B cell (primary cell): ENCODE data around the gene MEF2C. TPM values are rescaled to one million over a fixed set of nuclear protein-coding genes. Genes with fewer than 3 reads are reported as not detected.

Source experiments
- ATAC-seq: fragments of 200-7000 bp; cut with Tn5 transposase; one replicate; pipeline ENCODE4 v1.10.0; 2021; ENCODE audit warnings: low read depth, mild to moderate bottlenecking, moderate number of reproducible peaks, moderate library complexity
- CTCF ChIA-PET: fragments of 350-600 bp; sonication (Branson Sonifier 250); formaldehyde crosslinking; loops from one replicate; lab custom pipeline; 2021; ENCODE audit warnings: antibody characterized with exemption, inconsistent platforms; lab: Charles Lee
- POLR2A ChIA-PET: fragments of 350-600 bp; sonication (Branson Sonifier 250); formaldehyde crosslinking; loops from one replicate; lab custom pipeline; 2021; ENCODE audit warnings: antibody characterized with exemption; lab: Charles Lee
- DNase-seq: peaks from one replicate; pipeline ENCODE4 v3.0.0; 2013
- H2AFZ ChIP-seq: 2 replicates; pipeline ENCODE4 v1.6.1; 2012; ENCODE audit warnings: mild to moderate bottlenecking, low read depth, low read length; ENCODE audit not compliant: insufficient read depth, poor library complexity, severe bottlenecking
- H3K27ac ChIP-seq, 2 donors: 1 replicate in 1 of 2; 2 replicates in 1 of 2; pipeline ENCODE4 v1.5.1; 2012 to 2013; ENCODE audit warnings: low read length in 2 of 2, mild to moderate bottlenecking in 2 of 2, moderate library complexity in 1 of 2
- H3K27me3 ChIP-seq, 4 experiments: fragments of 200-600 bp in 1 of 4; sonication (generic) in 1 of 4; replicated peaks in 1 of 4; 1 replicate in 2 of 4; 2 replicates in 2 of 4; pipeline versions ENCODE4 v1.6.1 to v1.7.0; 2013 to 2016; ENCODE audit warnings: low read length in 3 of 4, mild to moderate bottlenecking in 2 of 4, mixed read lengths in 1 of 4, moderate library complexity in 1 of 4; ENCODE audit not compliant: insufficient read depth in 4 of 4, control insufficient read depth in 3 of 4; ENCODE audit errors: control extremely low read depth in 1 of 4
- H3K36me3 ChIP-seq, 2 experiments: replicated peaks in 1 of 2; 1 replicate in 1 of 2; 2 replicates in 1 of 2; pipeline versions ENCODE4 v1.6.1 to v1.7.1; 2013; ENCODE audit warnings: low read length in 1 of 2; ENCODE audit not compliant: insufficient read depth in 2 of 2, control insufficient read depth in 1 of 2; ENCODE audit errors: control extremely low read depth in 1 of 2, extremely low read depth in 1 of 2
- H3K4me1 ChIP-seq, 2 donors: fragments of 200-600 bp in 1 of 2; sonication (generic) in 1 of 2; 1 replicate in 1 of 2; 2 replicates in 1 of 2; pipeline versions ENCODE4 v1.5.1 to v1.6.1; 2013 to 2017; ENCODE audit warnings: low read length in 2 of 2; ENCODE audit not compliant: control insufficient read depth in 2 of 2, insufficient read depth in 2 of 2
- H3K4me2 ChIP-seq: replicated peaks from 2 replicates; pipeline ENCODE3; 2012; ENCODE audit warnings: mild to moderate bottlenecking, low read depth, low read length; ENCODE audit not compliant: poor library complexity, severe bottlenecking
- H3K4me3 ChIP-seq, 5 experiments: fragments of 200-600 bp in 1 of 5; sonication (generic) in 1 of 5; 1 replicate in 3 of 5; 2 replicates in 2 of 5; pipeline versions ENCODE4 v1.5.1 to v1.7.0; 2011 to 2016; ENCODE audit warnings: low read length in 4 of 5, mild to moderate bottlenecking in 4 of 5, low read depth in 2 of 5, control low read depth in 1 of 5, moderate library complexity in 1 of 5; ENCODE audit not compliant: insufficient read depth in 1 of 5; ENCODE audit errors: control extremely low read depth in 1 of 5, extremely low read depth in 1 of 5
- H3K79me2 ChIP-seq: fragments of 200-600 bp; sonication (generic); one replicate; pipeline ENCODE4 v1.6.0; 2016; ENCODE audit warnings: low read length; ENCODE audit not compliant: control insufficient read depth, insufficient read depth
- H3K9ac ChIP-seq: fragments of 200-600 bp; sonication (generic); 2 replicates; pipeline ENCODE4 v1.6.1; 2017; ENCODE audit warnings: mild to moderate bottlenecking, low read length, moderate library complexity
- H3K9me3 ChIP-seq, 3 donors: one replicate each; pipeline versions ENCODE4 v1.6.1 to v1.7.1; 2013; ENCODE audit warnings: low read length in 2 of 3; ENCODE audit not compliant: control insufficient read depth in 2 of 3, insufficient read depth in 1 of 3; ENCODE audit errors: control extremely low read depth in 1 of 3
- H4K20me1 ChIP-seq: 2 replicates; pipeline ENCODE4 v1.6.0; 2012; ENCODE audit warnings: mild to moderate bottlenecking, low read length; ENCODE audit not compliant: insufficient read depth, control insufficient read depth, poor library complexity, severe bottlenecking
- H3K27ac Mint-ChIP-seq: one replicate; pipeline ENCODE4 v1.8.0; 2021; ENCODE audit warnings: mixed read lengths
- H3K27me3 Mint-ChIP-seq: one replicate; pipeline ENCODE4 v1.8.0; 2021; ENCODE audit warnings: mixed read lengths
- H3K4me1 Mint-ChIP-seq: one replicate; pipeline ENCODE4 v1.8.0; 2021; ENCODE audit warnings: mixed read lengths
- H3K4me3 Mint-ChIP-seq: one replicate; pipeline ENCODE4 v1.8.0; 2021; ENCODE audit warnings: mixed read lengths
- H3K9me3 Mint-ChIP-seq: one replicate; pipeline ENCODE4 v1.8.0; 2022; ENCODE audit warnings: mixed read lengths; ENCODE audit not compliant: insufficient read depth
- EZH2 ChIP-seq: IDR thresholded peaks from 2 replicates; pipeline ENCODE4 v1.6.1; 2012; ENCODE audit warnings: borderline replicate concordance, low read depth, mild to moderate bottlenecking, moderate library complexity, low read length; ENCODE audit not compliant: insufficient read depth, poor library complexity, severe bottlenecking
- WGBS: methylation state at CpG from one replicate; pipeline ENCODE4 v1.1.5; 2013; ENCODE audit warnings: missing lambda C conversion rate; ENCODE audit not compliant: insufficient coverage; 5-methylcytosine and 5-hydroxymethylcytosine counted together
- intact Hi-C: fragments of 100-400 bp; cut with micrococcal nuclease; formaldehyde crosslinking; loops from one replicate; pipeline ENCODE4 v1.10.0; 2022
- polyA plus RNA-seq: library from polyadenylated mRNA; depleted of rRNA; stranded (reverse); fragments of >200 nt; gene quantifications from 2 replicates; pipeline ENCODE4 v1.2.3, GENCODE V29; 2012
- total RNA-seq, 2 donors: library from RNA; stranded (reverse); fragments of 120-200 nt in 1 of 2; gene quantifications; 1 replicate in 1 of 2; 2 replicates in 1 of 2; pipeline versions ENCODE4 v1.2.3 to v1.2.4, GENCODE V29; 2013 to 2022
- TF ChIP-seq, protein P1 (sequence below): fragments of 200-600 bp; IDR thresholded peaks from one replicate; pipeline ENCODE4 v1.8.0; 2022; ENCODE audit warnings: antibody characterized with exemption, mild to moderate bottlenecking

MEF2C gene
- total and polyA plus RNA-seq, 2 donors (not counting 1 experiment from before 2014, with no cell fraction given): 97.4 to 354 TPM

DNA sequence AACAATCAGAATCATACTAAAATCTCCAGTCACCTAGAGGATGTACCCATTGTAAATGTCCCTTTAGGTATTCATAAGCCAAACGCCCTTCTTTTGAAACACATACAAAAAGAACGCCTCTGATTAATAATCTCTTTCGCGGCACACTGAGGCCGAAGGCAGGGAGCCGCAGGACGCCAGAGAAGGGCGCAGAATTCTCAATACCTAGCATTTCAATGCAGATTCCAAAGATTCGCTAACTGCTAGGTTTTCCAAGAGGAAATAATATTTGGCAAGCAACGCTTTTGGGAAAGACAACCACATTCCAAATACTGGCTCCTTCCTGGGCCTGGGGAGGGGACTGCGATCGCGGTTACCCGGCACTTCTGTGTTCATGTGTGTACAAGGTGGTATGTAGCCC is 203.3 kb downstream of the MEF2C start:
- Histone ChIP-seq H3K4me3 (no peak overlapping the region), H3K9ac (no peak overlapping the region), H3K79me2 (no peaks in the 10 kb centered on the region), H3K36me3 (no peaks in the 10 kb centered on the region), H3K27me3 (peaks cover 10 to 97% (median 81%) of the 10 kb centered on the region in 4 experiments), H4K20me1 (no peaks in the 10 kb centered on the region), H3K27ac (no peak overlapping the region), H3K9me3 (peaks cover 10 to 69% (median 33%) of the 10 kb centered on the region in 3 donors), H2AFZ (no peak overlapping the region), H3K4me2 (peak overlapping the region; percentile 84), H3K4me1 (peaks cover 33 to 56% of the 10 kb centered on the region in 2 donors)
- ChIA-PET POLR2A (no interaction called here), CTCF (interaction anchor here (1.3 to 5.1 kb wide), 3 partner anchors 12 to 900 kb away, joined by 10 to 63 read pairs (median 36); no protein-coding TSS in a partner anchor)
- ATAC-seq (no peak), DNase-seq (peak; percentile 52)
- intact Hi-C loops: loop anchor here (1.0 to 10.0 kb wide), 3 partner anchors 405 to 1265 kb away; partner anchors contain the start of gene CCNH
- Mint-ChIP-seq H3K27ac (peak overlapping the region; percentile 32), H3K27me3 (peaks cover 71% of the 10 kb centered on the region), H3K4me3 (no peak overlapping the region), H3K4me1 (peaks cover 28% of the 10 kb centered on the region), H3K9me3 (peaks cover 8% of the 10 kb centered on the region)
- peak; percentile 49 for TF ChIP-seq EZH2
- TF ChIP-seq, protein P1, sequence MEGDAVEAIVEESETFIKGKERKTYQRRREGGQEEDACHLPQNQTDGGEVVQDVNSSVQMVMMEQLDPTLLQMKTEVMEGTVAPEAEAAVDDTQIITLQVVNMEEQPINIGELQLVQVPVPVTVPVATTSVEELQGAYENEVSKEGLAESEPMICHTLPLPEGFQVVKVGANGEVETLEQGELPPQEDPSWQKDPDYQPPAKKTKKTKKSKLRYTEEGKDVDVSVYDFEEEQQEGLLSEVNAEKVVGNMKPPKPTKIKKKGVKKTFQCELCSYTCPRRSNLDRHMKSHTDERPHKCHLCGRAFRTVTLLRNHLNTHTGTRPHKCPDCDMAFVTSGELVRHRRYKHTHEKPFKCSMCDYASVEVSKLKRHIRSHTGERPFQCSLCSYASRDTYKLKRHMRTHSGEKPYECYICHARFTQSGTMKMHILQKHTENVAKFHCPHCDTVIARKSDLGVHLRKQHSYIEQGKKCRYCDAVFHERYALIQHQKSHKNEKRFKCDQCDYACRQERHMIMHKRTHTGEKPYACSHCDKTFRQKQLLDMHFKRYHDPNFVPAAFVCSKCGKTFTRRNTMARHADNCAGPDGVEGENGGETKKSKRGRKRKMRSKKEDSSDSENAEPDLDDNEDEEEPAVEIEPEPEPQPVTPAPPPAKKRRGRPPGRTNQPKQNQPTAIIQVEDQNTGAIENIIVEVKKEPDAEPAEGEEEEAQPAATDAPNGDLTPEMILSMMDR: no peak
- 10% methylated on average over 6 of the region's 14 CpGs for WGBS

DNA sequence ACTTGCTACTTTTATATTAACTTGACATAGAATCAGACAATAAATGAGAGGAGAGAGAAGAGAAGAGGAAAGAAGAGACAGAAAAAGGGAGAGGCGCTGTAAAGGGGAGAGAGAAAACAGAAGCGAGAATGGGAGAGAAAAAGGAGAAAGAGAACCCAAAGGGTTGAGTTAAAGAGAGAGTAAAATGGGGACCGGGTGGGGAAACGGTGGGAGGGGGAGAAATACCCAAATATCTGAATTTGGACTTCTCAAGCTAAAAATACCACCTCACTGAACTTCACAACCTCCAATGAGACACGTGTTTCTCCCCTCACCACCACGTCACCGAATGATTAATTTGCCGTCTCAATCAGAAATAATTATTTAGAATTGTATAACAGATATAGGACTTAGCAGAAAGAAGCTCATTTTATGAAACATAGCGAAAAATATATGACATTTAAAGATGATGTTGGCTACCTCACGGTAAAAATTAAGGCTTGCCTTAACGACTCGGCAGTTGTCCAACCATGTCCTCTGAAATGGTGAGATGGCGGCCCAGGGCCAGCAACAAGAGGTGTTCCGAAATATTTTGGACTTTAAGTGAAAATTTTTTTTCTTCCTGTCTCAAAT is 204.1 kb downstream of the MEF2C start:
- no peak overlapping the region for H3K4me3 ChIP-seq
- intact Hi-C loops: loop anchor here (10.0 kb wide), 2 partner anchors 404 to 1264 kb away; partner anchors contain the start of gene CCNH
- ChIA-PET POLR2A (no interaction called here), CTCF (interaction anchor here (5.1 kb wide), 1 partner anchor 12 kb away, joined by 63 read pairs; no protein-coding TSS in a partner anchor)
- no peaks in the 10 kb centered on the region for H4K20me1 ChIP-seq
- H3K4me1 ChIP-seq: peaks cover 40 to 56% of the 10 kb centered on the region in 2 donors
- no peaks in the 10 kb centered on the region for H3K36me3 ChIP-seq
- no peak overlapping the region for H2AFZ ChIP-seq
- Mint-ChIP-seq H3K9me3 (peaks cover 8% of the 10 kb centered on the region), H3K27me3 (peaks cover 71% of the 10 kb centered on the region), H3K4me1 (peaks cover 33% of the 10 kb centered on the region), H3K27ac (peak overlapping the region; percentile 47), H3K4me3 (no peak overlapping the region)
- H3K27me3 ChIP-seq: peaks cover 10 to 97% (median 81%) of the 10 kb centered on the region in 4 experiments
- peaks cover 10 to 69% (median 26%) of the 10 kb centered on the region in 3 donors for H3K9me3 ChIP-seq
- no peak overlapping the region for H3K9ac ChIP-seq
- ATAC-seq (no peak), DNase-seq (peak; percentile 37)
- TF ChIP-seq, protein P1: no peak
- TF ChIP-seq EZH2: no peak
- 22% methylated on average over 5 of the region's 14 CpGs for WGBS
- no peaks in the 10 kb centered on the region for H3K79me2 ChIP-seq
- no peak overlapping the region for H3K27ac ChIP-seq
- H3K4me2 ChIP-seq: no peak overlapping the region
